ENCODE data around the gene LRRFIP1.

DNA sequence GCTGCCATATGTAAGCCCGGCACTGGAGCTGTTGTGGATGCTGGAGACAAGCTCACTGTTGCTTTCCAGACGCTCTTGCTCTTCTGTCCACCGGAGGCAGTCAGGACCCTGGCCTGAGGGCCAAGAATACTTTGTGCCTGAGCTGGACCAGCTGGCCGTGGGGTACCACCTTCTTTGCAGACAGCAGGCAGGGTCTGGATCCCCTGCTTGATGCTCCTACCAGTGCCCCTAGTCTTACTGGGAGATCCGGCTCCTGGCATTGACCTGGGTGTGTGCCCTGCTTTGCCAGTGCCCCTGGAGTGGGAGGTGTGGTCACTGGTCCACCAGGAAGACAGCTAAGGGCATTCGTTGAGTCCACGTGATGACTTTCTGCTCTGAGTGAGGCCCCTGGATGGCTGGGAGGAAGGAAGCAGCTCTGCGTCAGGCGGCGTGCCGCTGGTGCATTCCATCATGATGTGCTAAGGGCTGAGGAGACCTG is 59.3 kb downstream of the LRRFIP1 start:
- TF ChIP-seq, protein P1, sequence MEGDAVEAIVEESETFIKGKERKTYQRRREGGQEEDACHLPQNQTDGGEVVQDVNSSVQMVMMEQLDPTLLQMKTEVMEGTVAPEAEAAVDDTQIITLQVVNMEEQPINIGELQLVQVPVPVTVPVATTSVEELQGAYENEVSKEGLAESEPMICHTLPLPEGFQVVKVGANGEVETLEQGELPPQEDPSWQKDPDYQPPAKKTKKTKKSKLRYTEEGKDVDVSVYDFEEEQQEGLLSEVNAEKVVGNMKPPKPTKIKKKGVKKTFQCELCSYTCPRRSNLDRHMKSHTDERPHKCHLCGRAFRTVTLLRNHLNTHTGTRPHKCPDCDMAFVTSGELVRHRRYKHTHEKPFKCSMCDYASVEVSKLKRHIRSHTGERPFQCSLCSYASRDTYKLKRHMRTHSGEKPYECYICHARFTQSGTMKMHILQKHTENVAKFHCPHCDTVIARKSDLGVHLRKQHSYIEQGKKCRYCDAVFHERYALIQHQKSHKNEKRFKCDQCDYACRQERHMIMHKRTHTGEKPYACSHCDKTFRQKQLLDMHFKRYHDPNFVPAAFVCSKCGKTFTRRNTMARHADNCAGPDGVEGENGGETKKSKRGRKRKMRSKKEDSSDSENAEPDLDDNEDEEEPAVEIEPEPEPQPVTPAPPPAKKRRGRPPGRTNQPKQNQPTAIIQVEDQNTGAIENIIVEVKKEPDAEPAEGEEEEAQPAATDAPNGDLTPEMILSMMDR (IDR thresholded peaks at IDR 0.05), result peak in 1 of 3 experiments; percentile 6
- TF ChIP-seq POLR2AphosphoS5 (IDR thresholded peaks at IDR 0.05) (no peak), EP300 (IDR thresholded peaks at IDR 0.05) (no peak), POLR2A (IDR thresholded peaks at IDR 0.05; ENCODE audit: low read depth) (no peak)

All from esophagus muscularis mucosa (tissue), 4 donors.